CD4-positive, alpha-beta memory T cell (primary cell): ENCODE data around the gene RNF17. TPM values are rescaled to one million over a fixed set of nuclear protein-coding genes. Genes with fewer than 3 reads are reported as not detected.
A peak's percentile ranks its signal among the peaks of the same experiment; 100 is the strongest.

Experiments
- CTCF ChIA-PET: fragments of 350-600 bp; sonication (Branson Sonifier 250); formaldehyde crosslinking; loops from one replicate; lab custom pipeline; 2021; ENCODE audit warnings: inconsistent platforms; ENCODE audit not compliant: partially characterized antibody; lab: Charles Lee
- POLR2A ChIA-PET: fragments of 350-600 bp; sonication (Branson Sonifier 250); formaldehyde crosslinking; loops from one replicate; lab custom pipeline; 2021; ENCODE audit not compliant: partially characterized antibody; lab: Charles Lee
- DNase-seq, 5 donors: peaks; one replicate each; pipeline versions ENCODE4 v3.0.0 to v3.0.0-alpha.2; 2020 to 2022; ENCODE audit warnings: mixed read lengths in 1 of 5
- H3K27ac ChIP-seq: one replicate; pipeline ENCODE4 v1.7.0; 2013; ENCODE audit warnings: low read depth, low read length
- H3K27me3 ChIP-seq: 2 replicates; pipeline ENCODE4 v1.7.0; 2013; ENCODE audit warnings: mild to moderate bottlenecking, low read length, moderate library complexity; ENCODE audit not compliant: insufficient read depth
- H3K36me3 ChIP-seq: 2 replicates; pipeline ENCODE4 v1.7.0; 2013; ENCODE audit warnings: mild to moderate bottlenecking, low read length, moderate library complexity; ENCODE audit not compliant: insufficient read depth
- H3K4me1 ChIP-seq: 2 replicates; pipeline ENCODE4 v1.7.0; 2013; ENCODE audit warnings: mild to moderate bottlenecking, low read length, moderate library complexity; ENCODE audit not compliant: insufficient read depth
- H3K4me3 ChIP-seq, 2 donors: one replicate each; pipeline ENCODE4 v1.7.0; 2013; ENCODE audit warnings: low read length in 2 of 2, mild to moderate bottlenecking in 1 of 2
- H3K9me3 ChIP-seq, 2 donors: one replicate each; pipeline ENCODE4 v1.7.0; 2013; ENCODE audit warnings: low read length in 2 of 2, control low read depth in 1 of 2; ENCODE audit not compliant: control insufficient read depth in 1 of 2
- H3K27ac Mint-ChIP-seq, 7 donors: one replicate each; pipeline ENCODE4 v1.8.0; 2020 to 2021; ENCODE audit warnings: mixed read lengths in 7 of 7, mild to moderate bottlenecking in 6 of 7, inconsistent platforms in 3 of 7, moderate library complexity in 3 of 7
- H3K27me3 Mint-ChIP-seq, 2 donors: one replicate each; pipeline ENCODE4 v1.8.0; 2020 to 2021; ENCODE audit warnings: mixed read lengths in 2 of 2
- H3K36me3 Mint-ChIP-seq, 2 donors: one replicate each; pipeline ENCODE4 v1.8.0; 2020 to 2021; ENCODE audit warnings: mixed read lengths in 2 of 2, inconsistent platforms in 1 of 2, mild to moderate bottlenecking in 1 of 2
- H3K4me1 Mint-ChIP-seq, 4 donors: one replicate each; pipeline ENCODE4 v1.8.0; 2020 to 2021; ENCODE audit warnings: mixed read lengths in 4 of 4, mild to moderate bottlenecking in 1 of 4
- H3K4me3 Mint-ChIP-seq, 8 donors: one replicate each; pipeline ENCODE4 v1.8.0; 2020 to 2021; ENCODE audit warnings: mixed read lengths in 8 of 8, mild to moderate bottlenecking in 7 of 8, moderate library complexity in 6 of 8, inconsistent platforms in 3 of 8
- H3K9me3 Mint-ChIP-seq, 8 donors: one replicate each; pipeline ENCODE4 v1.8.0; 2020 to 2021; ENCODE audit warnings: mixed read lengths in 8 of 8, mild to moderate bottlenecking in 5 of 8, inconsistent platforms in 3 of 8, moderate library complexity in 1 of 8
- intact Hi-C: fragments of 100-400 bp; cut with micrococcal nuclease; formaldehyde crosslinking; loops from one replicate; pipeline ENCODE4 v1.15.1; 2023
- polyA plus RNA-seq, 2 donors: library from polyadenylated mRNA; unstranded; fragments of 300-500 nt; fragmentation: Illumina TruSeq; gene quantifications; one replicate each; pipeline ENCODE4 v1.2.3, GENCODE V29; 2021
- total RNA-seq, 2 experiments: library from RNA; stranded (reverse); gene quantifications; one replicate each; pipeline ENCODE4 v1.2.3, GENCODE V29; 2021

The RNF17 gene
- total and polyA plus RNA-seq, 4 experiments from 2014 or later, result 0.84 TPM; not detected in 3

DNA sequence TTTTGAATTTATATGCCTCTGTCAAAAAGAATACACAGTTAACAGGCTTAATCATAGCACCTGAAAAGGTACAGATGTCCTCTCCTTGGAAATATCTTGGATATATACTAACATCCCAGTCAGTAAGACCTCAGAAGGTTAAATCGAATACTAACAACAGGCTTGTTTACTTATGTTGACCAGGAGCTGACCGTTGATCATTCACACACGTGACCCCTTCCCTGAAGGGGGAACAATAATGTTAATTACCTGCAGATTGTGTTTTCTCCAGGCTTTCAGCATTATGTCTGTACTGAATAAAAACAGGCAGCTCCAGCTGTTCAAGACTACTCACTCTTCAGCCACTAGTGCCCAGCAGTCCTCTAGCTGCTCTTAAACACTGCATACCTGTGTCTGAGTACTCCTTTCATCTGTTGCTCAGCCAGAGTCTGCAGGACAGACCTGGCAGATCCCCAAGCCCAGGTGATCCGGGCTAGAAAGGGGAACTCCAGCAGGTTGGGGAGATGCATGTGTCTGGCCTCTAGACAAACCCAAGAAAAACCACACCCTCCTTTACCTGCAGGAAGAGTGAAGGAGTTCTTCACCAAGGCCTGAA is 163.9 kb downstream of the RNF17 start:
- Mint-ChIP-seq H3K9me3 (peaks cover 0 to 2% (median 0%) of the 10 kb centered on the region in 8 donors), H3K27ac (peak overlapping the region in 2 of 7 donors; percentile 12 to 29), H3K4me1 (peaks cover under 1 to 6% (median 4%) of the 10 kb centered on the region in 4 donors), H3K36me3 (peaks cover 0 to 5% of the 10 kb centered on the region in 2 donors), H3K27me3 (peaks cover 20 to 21% of the 10 kb centered on the region in 2 donors), H3K4me3 (no peak overlapping the region)
- no peak overlapping the region for H3K27ac ChIP-seq
- no peaks in the 10 kb centered on the region for H3K9me3 ChIP-seq
- ChIA-PET POLR2A (no interaction called here), CTCF (no interaction called here)
- no peaks in the 10 kb centered on the region for H3K27me3 ChIP-seq
- no peaks in the 10 kb centered on the region for H3K36me3 ChIP-seq
- intact Hi-C loops, result no loop called here
- H3K4me1 ChIP-seq, result peaks cover 4% of the 10 kb centered on the region
- no peak for DNase-seq
- H3K4me3 ChIP-seq, result no peak overlapping the region

DNA sequence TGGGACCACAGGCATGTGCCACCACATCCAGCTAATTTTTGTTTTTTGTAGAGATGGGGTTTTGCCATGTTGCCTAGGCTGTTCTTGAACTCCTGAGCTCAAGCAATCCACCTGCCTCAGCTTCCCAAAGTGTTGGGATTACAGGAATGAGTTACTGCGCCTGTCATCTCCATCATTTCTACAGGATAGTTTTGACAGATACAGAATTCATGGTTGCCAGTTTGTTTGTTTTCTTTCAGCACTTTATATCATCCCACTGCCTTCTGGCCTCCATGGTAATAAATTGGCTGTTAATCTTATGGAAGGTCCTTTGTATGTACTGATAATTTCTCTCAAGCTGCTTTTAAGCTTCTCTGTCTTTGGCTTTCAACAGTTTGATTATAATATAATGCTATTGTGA is 165.2 kb downstream of the RNF17 start:
- Histone ChIP-seq H3K36me3 (no peaks in the 10 kb centered on the region), H3K4me3 (no peak overlapping the region), H3K27me3 (no peaks in the 10 kb centered on the region), H3K27ac (no peak overlapping the region), H3K9me3 (no peaks in the 10 kb centered on the region), H3K4me1 (no peaks in the 10 kb centered on the region)
- no peak for DNase-seq
- no peaks in the 10 kb centered on the region for H3K9me3 Mint-ChIP-seq
- H3K27me3 Mint-ChIP-seq, result peaks cover 29 to 31% of the 10 kb centered on the region in 2 donors
- no peak overlapping the region for H3K4me3 Mint-ChIP-seq
- H3K27ac Mint-ChIP-seq, result no peak overlapping the region
- POLR2A ChIA-PET, result no interaction called here
- no peaks in the 10 kb centered on the region for H3K36me3 Mint-ChIP-seq
- CTCF ChIA-PET, result no interaction called here
- peaks cover 0 to 2% (median under 1%) of the 10 kb centered on the region in 4 donors for H3K4me1 Mint-ChIP-seq
- intact Hi-C loops, result no loop called here

Other genes with a start within 250 kb of the RNF17 start
- gene ATP12A, start 83.8 kb upstream of the RNF17 start, total RNA-seq, result not detected
- not detected for gene ATP12A, start 83.8 kb upstream of the RNF17 start, polyA plus RNA-seq